GM23338 (cell line): ENCODE results near the gene SDC3.

ENCODE experiments used
- CREB1 ChIP-seq: fragments of 250-450 bp; sonication (Bioruptor Pico); IDR thresholded peaks from 2 replicates; pipeline ENCODE4 v1.5.0; 2020; ENCODE audit warnings: low read depth, mild to moderate bottlenecking, moderate library complexity
- ETS1 ChIP-seq: IDR thresholded peaks from 2 replicates; pipeline ENCODE4 v1.6.1; 2016; ENCODE audit warnings: antibody characterized with exemption
- EZH2 ChIP-seq: fragments of 200-600 bp; sonication (generic); IDR thresholded peaks from one replicate; pipeline ENCODE4 v1.8.0; 2017; ENCODE audit warnings: antibody characterized with exemption, mild to moderate bottlenecking, low read depth; ENCODE audit not compliant: unreplicated experiment
- EZH2phosphoT487 ChIP-seq: fragments of 200-600 bp; sonication (generic); IDR thresholded peaks from one replicate; pipeline ENCODE4 v1.8.1; 2018; ENCODE audit warnings: antibody characterized with exemption; ENCODE audit not compliant: unreplicated experiment
- JUNB ChIP-seq: IDR thresholded peaks from one replicate; pipeline ENCODE4 v1.6.1; 2016; ENCODE audit warnings: antibody characterized with exemption; ENCODE audit not compliant: unreplicated experiment
- NANOG ChIP-seq: IDR thresholded peaks from 2 replicates; pipeline ENCODE4 v1.6.1; 2016; ENCODE audit warnings: antibody characterized with exemption, borderline replicate concordance
- POLR2AphosphoS5 ChIP-seq: IDR thresholded peaks from 2 replicates; pipeline ENCODE4 v1.6.1; 2016; ENCODE audit warnings: antibody characterized with exemption, low read depth
- REST ChIP-seq: IDR thresholded peaks from one replicate; pipeline ENCODE4 v1.6.1; 2018; ENCODE audit warnings: antibody characterized with exemption; ENCODE audit not compliant: unreplicated experiment
- STAT1 ChIP-seq: IDR thresholded peaks from one replicate; pipeline ENCODE4 v1.6.1; 2016; ENCODE audit warnings: antibody characterized with exemption; ENCODE audit not compliant: unreplicated experiment
- ZNF114 ChIP-seq: fragments of 250-450 bp; sonication (Bioruptor Pico); IDR thresholded peaks from 2 replicates; pipeline ENCODE4 v1.5.0; 2020; ENCODE audit warnings: mild to moderate bottlenecking, moderate library complexity
- ZNF331 ChIP-seq: fragments of 250-450 bp; sonication (Bioruptor Pico); IDR thresholded peaks from 2 replicates; pipeline ENCODE4 v1.5.0; 2020; ENCODE audit warnings: low read depth, mild to moderate bottlenecking, moderate library complexity
- TF ChIP-seq, protein P1 (sequence below), 2 experiments: fragments of 200-600 bp in 1 of 2; sonication (generic) in 1 of 2; conservative IDR thresholded peaks; 2 replicates each; pipeline versions ENCODE4 v1.5.1 to v1.6.1; 2016 to 2017; ENCODE audit warnings: antibody characterized with exemption in 2 of 2, low read depth in 2 of 2, mild to moderate bottlenecking in 2 of 2, moderate library complexity in 1 of 2
- TF ChIP-seq, protein P2 (sequence below): fragments of 250-450 bp; sonication (Bioruptor Pico); IDR thresholded peaks from 2 replicates; pipeline ENCODE4 v1.5.0; 2020; ENCODE audit warnings: mild to moderate bottlenecking, moderate library complexity

DNA sequence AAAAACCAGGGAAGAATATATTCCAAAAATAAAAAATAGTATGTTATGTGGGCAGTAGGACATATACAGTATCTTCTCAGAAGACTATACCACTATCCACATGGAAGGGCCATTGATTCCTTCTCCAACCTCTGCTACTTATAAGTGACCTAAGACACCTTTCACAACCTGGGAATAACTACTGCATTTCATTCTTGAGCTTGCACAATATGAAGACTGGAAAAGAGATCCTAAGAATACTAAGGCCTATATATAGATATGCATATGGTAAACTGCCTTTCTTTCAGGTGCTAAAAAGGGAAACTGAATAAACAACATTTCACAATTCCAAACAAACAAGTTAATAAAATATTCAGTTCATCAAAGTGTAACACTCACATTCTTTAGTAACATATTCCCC, 32.0 kb upstream of the SDC3 start:
- TF ChIP-seq NANOG = no peak
- TF ChIP-seq POLR2AphosphoS5 = no peak
- TF ChIP-seq, protein P1, sequence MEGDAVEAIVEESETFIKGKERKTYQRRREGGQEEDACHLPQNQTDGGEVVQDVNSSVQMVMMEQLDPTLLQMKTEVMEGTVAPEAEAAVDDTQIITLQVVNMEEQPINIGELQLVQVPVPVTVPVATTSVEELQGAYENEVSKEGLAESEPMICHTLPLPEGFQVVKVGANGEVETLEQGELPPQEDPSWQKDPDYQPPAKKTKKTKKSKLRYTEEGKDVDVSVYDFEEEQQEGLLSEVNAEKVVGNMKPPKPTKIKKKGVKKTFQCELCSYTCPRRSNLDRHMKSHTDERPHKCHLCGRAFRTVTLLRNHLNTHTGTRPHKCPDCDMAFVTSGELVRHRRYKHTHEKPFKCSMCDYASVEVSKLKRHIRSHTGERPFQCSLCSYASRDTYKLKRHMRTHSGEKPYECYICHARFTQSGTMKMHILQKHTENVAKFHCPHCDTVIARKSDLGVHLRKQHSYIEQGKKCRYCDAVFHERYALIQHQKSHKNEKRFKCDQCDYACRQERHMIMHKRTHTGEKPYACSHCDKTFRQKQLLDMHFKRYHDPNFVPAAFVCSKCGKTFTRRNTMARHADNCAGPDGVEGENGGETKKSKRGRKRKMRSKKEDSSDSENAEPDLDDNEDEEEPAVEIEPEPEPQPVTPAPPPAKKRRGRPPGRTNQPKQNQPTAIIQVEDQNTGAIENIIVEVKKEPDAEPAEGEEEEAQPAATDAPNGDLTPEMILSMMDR (conservative IDR thresholded peaks at IDR 0.05; ENCODE audit: low read depth in 2 of 2) = no peak
- TF ChIP-seq EZH2phosphoT487 = no peak
- no peak for TF ChIP-seq REST
- TF ChIP-seq CREB1 (CRISPR knock-in tag) = no peak
- TF ChIP-seq EZH2 = no peak
- no peak for TF ChIP-seq ZNF114 (CRISPR knock-in tag)
- no peak for TF ChIP-seq JUNB
- no peak for TF ChIP-seq STAT1
- TF ChIP-seq ZNF331 = no peak
- TF ChIP-seq ETS1 = no peak
- TF ChIP-seq, protein P2, sequence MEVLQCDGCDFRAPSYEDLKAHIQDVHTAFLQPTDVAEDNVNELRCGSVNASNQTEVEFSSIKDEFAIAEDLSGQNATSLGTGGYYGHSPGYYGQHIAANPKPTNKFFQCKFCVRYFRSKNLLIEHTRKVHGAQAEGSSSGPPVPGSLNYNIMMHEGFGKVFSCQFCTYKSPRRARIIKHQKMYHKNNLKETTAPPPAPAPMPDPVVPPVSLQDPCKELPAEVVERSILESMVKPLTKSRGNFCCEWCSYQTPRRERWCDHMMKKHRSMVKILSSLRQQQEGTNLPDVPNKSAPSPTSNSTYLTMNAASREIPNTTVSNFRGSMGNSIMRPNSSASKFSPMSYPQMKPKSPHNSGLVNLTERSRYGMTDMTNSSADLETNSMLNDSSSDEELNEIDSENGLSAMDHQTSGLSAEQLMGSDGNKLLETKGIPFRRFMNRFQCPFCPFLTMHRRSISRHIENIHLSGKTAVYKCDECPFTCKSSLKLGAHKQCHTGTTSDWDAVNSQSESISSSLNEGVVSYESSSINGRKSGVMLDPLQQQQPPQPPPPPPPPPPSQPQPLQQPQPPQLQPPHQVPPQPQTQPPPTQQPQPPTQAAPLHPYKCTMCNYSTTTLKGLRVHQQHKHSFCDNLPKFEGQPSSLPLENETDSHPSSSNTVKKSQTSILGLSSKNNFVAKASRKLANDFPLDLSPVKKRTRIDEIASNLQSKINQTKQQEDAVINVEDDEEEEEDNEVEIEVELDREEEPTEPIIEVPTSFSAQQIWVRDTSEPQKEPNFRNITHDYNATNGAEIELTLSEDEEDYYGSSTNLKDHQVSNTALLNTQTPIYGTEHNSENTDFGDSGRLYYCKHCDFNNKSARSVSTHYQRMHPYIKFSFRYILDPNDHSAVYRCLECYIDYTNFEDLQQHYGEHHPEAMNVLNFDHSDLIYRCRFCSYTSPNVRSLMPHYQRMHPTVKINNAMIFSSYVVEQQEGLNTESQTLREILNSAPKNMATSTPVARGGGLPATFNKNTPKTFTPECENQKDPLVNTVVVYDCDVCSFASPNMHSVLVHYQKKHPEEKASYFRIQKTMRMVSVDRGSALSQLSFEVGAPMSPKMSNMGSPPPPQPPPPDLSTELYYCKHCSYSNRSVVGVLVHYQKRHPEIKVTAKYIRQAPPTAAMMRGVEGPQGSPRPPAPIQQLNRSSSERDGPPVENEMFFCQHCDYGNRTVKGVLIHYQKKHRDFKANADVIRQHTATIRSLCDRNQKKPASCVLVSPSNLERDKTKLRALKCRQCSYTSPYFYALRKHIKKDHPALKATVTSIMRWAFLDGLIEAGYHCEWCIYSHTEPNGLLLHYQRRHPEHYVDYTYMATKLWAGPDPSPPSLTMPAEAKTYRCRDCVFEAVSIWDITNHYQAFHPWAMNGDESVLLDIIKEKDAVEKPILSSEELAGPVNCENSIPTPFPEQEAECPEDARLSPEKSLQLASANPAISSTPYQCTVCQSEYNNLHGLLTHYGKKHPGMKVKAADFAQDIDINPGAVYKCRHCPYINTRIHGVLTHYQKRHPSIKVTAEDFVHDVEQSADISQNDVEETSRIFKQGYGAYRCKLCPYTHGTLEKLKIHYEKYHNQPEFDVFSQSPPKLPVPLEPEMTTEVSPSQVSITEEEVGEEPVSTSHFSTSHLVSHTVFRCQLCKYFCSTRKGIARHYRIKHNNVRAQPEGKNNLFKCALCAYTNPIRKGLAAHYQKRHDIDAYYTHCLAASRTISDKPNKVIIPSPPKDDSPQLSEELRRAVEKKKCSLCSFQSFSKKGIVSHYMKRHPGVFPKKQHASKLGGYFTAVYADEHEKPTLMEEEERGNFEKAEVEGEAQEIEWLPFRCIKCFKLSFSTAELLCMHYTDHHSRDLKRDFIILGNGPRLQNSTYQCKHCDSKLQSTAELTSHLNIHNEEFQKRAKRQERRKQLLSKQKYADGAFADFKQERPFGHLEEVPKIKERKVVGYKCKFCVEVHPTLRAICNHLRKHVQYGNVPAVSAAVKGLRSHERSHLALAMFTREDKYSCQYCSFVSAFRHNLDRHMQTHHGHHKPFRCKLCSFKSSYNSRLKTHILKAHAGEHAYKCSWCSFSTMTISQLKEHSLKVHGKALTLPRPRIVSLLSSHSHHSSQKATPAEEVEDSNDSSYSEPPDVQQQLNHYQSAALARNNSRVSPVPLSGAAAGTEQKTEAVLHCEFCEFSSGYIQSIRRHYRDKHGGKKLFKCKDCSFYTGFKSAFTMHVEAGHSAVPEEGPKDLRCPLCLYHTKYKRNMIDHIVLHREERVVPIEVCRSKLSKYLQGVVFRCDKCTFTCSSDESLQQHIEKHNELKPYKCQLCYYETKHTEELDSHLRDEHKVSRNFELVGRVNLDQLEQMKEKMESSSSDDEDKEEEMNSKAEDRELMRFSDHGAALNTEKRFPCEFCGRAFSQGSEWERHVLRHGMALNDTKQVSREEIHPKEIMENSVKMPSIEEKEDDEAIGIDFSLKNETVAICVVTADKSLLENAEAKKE (CRISPR knock-in tag) = no peak
